22Rv1 (cell line): ENCODE measurements around the gene DMAC2.
"Not testable (repeated sequence)": the region's sequence is repeated elsewhere in the genome, so short reads cannot be mapped to it uniquely, and the experiment has no call there.

Experiments
- H3K27ac ChIP-seq: fragments of 450-650 bp; 2 replicates; pipeline ENCODE4 v1.5.1; 2017
- CTCF ChIP-seq: fragments of 450-650 bp; IDR thresholded peaks from 2 replicates; pipeline ENCODE4 v1.5.1; 2017; ENCODE audit warnings: mild to moderate bottlenecking
- ZFX ChIP-seq: fragments of 450-650 bp; IDR thresholded peaks from 2 replicates; pipeline ENCODE4 v1.6.1; 2017; ENCODE audit warnings: antibody characterized with exemption, borderline replicate concordance

DMAC2 gene

GRCh38 chr19:41441321-41441945, 1.7 kb upstream of the DMAC2 start:
- H3K27ac ChIP-seq = no peak overlapping the region
- TF ChIP-seq ZFX = no peak
- TF ChIP-seq CTCF = no peak

- no peak for TF ChIP-seq ZFX
- no peak for TF ChIP-seq CTCF
- no peak overlapping the region for H3K27ac ChIP-seq
Measured at GRCh38 chr19:41437944-41438574, 1.7 kb downstream of the DMAC2 start.

GRCh38 chr19:41436674-41436951, 3.1 kb downstream of the DMAC2 start:
- TF ChIP-seq ZFX (no peak), CTCF (no peak)
- no peak overlapping the region for H3K27ac ChIP-seq

GRCh38 chr19:41435936-41436673, 3.6 kb downstream of the DMAC2 start:
- H3K27ac ChIP-seq = no peak overlapping the region
- no peak for TF ChIP-seq ZFX
- TF ChIP-seq CTCF = no peak

- H3K27ac ChIP-seq = not testable (repeated sequence)
Measured at GRCh38 chr19:41435376-41435775, 4.3 kb downstream of the DMAC2 start.

GRCh38 chr19:41434450-41434849, 5.3 kb downstream of the DMAC2 start:
- no peak for TF ChIP-seq CTCF
- no peak for TF ChIP-seq ZFX
- no peak overlapping the region for H3K27ac ChIP-seq

- no peak overlapping the region for H3K27ac ChIP-seq
- TF ChIP-seq CTCF (no peak), ZFX (no peak)
Measured at GRCh38 chr19:41433171-41433570, 6.5 kb downstream of the DMAC2 start.
